CD4-positive, CD25-positive, alpha-beta regulatory T cell (primary cell): Measurements from ENCODE around the gene PIK3R5. TPM values are rescaled to one million over a fixed set of nuclear protein-coding genes. Genes with fewer than 3 reads are reported as not detected.

Source experiments
- ATAC-seq, 2 donors: fragments of 150-1000 bp; cut with Tn5 transposase; one replicate each; pipeline ENCODE4 v1.10.0; 2021; ENCODE audit warnings: low read depth in 2 of 2, moderate number of reproducible peaks in 2 of 2, moderate library complexity in 1 of 2
- DNase-seq, 3 donors: peaks; one replicate each; pipeline versions ENCODE4 v3.0.0 to v3.0.0-alpha.2; 2012 to 2022; ENCODE audit warnings: mixed read lengths in 1 of 3
- H3K27ac ChIP-seq: one replicate; pipeline ENCODE4 v1.7.0; 2013; ENCODE audit warnings: mild to moderate bottlenecking, low read length; ENCODE audit not compliant: insufficient read depth, poor library complexity, severe bottlenecking
- H3K27me3 ChIP-seq: one replicate; pipeline ENCODE4 v1.7.0; 2013; ENCODE audit warnings: low read length; ENCODE audit not compliant: control insufficient read depth, insufficient read depth
- H3K36me3 ChIP-seq: one replicate; pipeline ENCODE4 v1.7.0; 2013; ENCODE audit warnings: mild to moderate bottlenecking, low read length, moderate library complexity; ENCODE audit not compliant: control insufficient read depth, insufficient read depth
- H3K4me1 ChIP-seq: 2 replicates; pipeline ENCODE4 v1.7.0; 2013; ENCODE audit warnings: mild to moderate bottlenecking, low read length; ENCODE audit not compliant: insufficient read depth, control insufficient read depth, poor library complexity, severe bottlenecking
- H3K4me3 ChIP-seq: one replicate; pipeline ENCODE4 v1.7.0; 2013; ENCODE audit warnings: low read depth, mild to moderate bottlenecking, low read length, moderate library complexity
- H3K9me3 ChIP-seq, 2 experiments: 1 replicate in 1 of 2; 2 replicates in 1 of 2; pipeline ENCODE4 v1.7.0; 2013; ENCODE audit warnings: low read length in 2 of 2, mild to moderate bottlenecking in 1 of 2, moderate library complexity in 1 of 2; ENCODE audit not compliant: control insufficient read depth in 2 of 2
- H3K27ac Mint-ChIP-seq, 3 donors: one replicate each; pipeline ENCODE4 v1.8.0; 2020 to 2022; ENCODE audit warnings: mild to moderate bottlenecking in 3 of 3, mixed read lengths in 3 of 3, moderate library complexity in 2 of 3
- H3K27me3 Mint-ChIP-seq: one replicate; pipeline ENCODE4 v1.8.0; 2022; ENCODE audit warnings: mild to moderate bottlenecking, mixed read lengths
- H3K36me3 Mint-ChIP-seq: one replicate; pipeline ENCODE4 v1.8.0; 2020; ENCODE audit warnings: mixed read lengths
- H3K4me1 Mint-ChIP-seq, 4 donors: one replicate each; pipeline ENCODE4 v1.8.0; 2020 to 2022; ENCODE audit warnings: mixed read lengths in 4 of 4, mild to moderate bottlenecking in 1 of 4
- H3K4me3 Mint-ChIP-seq, 4 donors: one replicate each; pipeline ENCODE4 v1.8.0; 2020 to 2022; ENCODE audit warnings: mild to moderate bottlenecking in 4 of 4, mixed read lengths in 4 of 4, moderate library complexity in 3 of 4
- H3K9me3 Mint-ChIP-seq, 7 donors: one replicate each; pipeline ENCODE4 v1.8.0; 2020 to 2022; ENCODE audit warnings: mixed read lengths in 7 of 7, mild to moderate bottlenecking in 3 of 7, moderate library complexity in 2 of 7
- polyA plus RNA-seq, 4 donors: library from polyadenylated mRNA; unstranded; fragments of 300-500 nt; fragmentation: Illumina TruSeq; gene quantifications; one replicate each; pipeline ENCODE4 v1.2.3, GENCODE V29; 2021
- total RNA-seq: library from RNA; stranded (reverse); gene quantifications from one replicate; pipeline ENCODE4 v1.2.3, GENCODE V29; 2022

Gene PIK3R5
- total and polyA plus RNA-seq, 5 donors from 2014 or later = 34.8 to 275 (median 37.5) TPM

DNA sequence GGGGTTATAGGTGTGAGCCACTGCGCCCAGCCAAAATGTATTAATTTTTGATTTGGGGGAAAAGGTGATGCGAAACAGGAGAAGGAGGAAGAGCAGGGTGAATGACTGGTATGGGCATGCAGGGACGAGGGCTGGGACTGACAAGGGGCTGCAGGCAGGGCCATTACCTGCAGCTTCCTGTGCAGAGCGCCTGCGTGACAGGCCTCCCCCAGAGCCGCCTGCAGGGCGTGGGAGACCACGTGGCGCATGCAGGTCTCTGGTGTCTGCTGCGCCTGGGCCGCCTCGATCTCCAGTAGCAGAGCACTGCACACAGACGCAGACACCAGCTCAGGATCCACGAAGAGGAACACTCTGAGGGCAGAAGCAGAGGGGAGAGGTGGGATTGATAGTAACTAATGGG is 130.4 kb downstream of the PIK3R5 start:
- Mint-ChIP-seq H3K9me3 (no peaks in the 10 kb centered on the region), H3K4me1 (no peaks in the 10 kb centered on the region), H3K4me3 (no peak overlapping the region), H3K27me3 (peaks cover 7% of the 10 kb centered on the region), H3K36me3 (no peaks in the 10 kb centered on the region), H3K27ac (no peak overlapping the region)
- ATAC-seq = no peak
- no peaks in the 10 kb centered on the region for H3K4me1 ChIP-seq
- H3K27ac ChIP-seq = no peak overlapping the region
- no peaks in the 10 kb centered on the region for H3K9me3 ChIP-seq
- H3K4me3 ChIP-seq = no peak overlapping the region
- no peaks in the 10 kb centered on the region for H3K36me3 ChIP-seq
- no peak for DNase-seq
- H3K27me3 ChIP-seq = no peaks in the 10 kb centered on the region

DNA sequence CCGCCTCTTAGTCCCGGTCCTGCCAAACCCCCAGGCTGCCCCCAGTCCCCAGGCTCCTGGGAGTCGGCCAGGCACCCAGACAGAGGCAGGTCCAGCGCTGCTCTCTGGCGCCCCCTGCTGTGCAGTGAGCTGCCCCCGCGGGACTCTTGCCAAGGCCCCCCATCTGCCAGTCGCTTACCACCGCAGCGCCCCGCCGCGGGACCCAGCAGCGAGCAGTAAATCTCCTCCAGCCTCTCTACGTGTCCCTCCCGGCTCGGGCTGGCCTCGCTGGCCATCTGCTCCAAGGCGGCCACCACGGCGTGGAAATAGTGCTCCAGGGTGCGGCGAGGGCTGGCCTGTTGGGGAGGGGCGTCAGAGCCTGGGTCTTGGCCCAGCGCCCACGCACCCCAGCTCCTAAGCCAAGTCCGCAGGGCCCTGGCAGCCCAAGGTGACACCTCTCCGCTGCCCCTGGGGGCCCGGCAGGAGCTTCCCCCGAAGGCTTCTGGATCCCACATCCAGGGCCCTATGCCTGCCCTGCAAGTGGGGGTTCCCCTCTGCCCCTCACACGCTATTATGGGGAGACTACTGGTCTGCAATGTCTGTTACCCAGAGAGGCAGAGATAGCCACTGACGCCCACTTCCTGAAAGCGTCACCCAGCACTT is 132.7 kb downstream of the PIK3R5 start:
- Mint-ChIP-seq H3K36me3 (no peaks in the 10 kb centered on the region), H3K27me3 (peaks cover 4% of the 10 kb centered on the region), H3K4me1 (no peaks in the 10 kb centered on the region), H3K27ac (no peak overlapping the region), H3K9me3 (no peaks in the 10 kb centered on the region), H3K4me3 (no peak overlapping the region)
- Histone ChIP-seq H3K9me3 (no peaks in the 10 kb centered on the region), H3K27me3 (no peaks in the 10 kb centered on the region), H3K4me3 (no peak overlapping the region), H3K27ac (no peak overlapping the region), H3K4me1 (no peaks in the 10 kb centered on the region), H3K36me3 (no peaks in the 10 kb centered on the region)
- DNase-seq = peak in 1 of 3 donors; percentile 10
- no peak for ATAC-seq

DNA sequence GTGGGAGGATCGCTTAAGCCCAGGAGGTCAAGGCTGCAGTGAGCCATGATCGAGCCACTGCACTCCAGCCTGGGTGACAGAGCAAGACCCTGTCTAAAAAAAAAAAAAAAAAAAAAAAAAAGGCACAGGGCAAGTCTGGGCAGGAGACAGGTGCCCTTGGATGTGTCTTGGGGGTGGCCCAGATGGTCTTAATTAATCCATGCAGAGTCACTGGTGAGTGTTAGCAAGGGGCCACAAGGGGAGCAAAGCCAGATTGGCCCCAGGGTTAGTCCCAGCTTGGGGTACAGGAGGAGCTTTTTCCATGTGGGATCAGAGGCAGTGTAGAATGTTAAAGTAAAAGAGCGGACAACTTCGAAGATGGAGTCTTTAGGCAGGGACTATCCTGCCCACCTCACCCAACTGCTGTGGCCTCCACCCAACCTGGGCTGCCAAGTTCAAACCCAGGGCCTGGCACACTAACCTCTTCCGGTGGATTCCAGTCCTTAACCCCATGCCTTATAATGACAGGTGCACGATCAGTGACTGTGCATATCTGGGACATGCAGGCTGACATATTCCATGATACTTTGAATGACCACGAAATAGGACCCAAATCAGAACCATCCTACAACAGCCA is 134.2 kb downstream of the PIK3R5 start:
- no peaks in the 10 kb centered on the region for H3K4me1 Mint-ChIP-seq
- H3K36me3 Mint-ChIP-seq = no peaks in the 10 kb centered on the region
- Histone ChIP-seq H3K9me3 (no peaks in the 10 kb centered on the region), H3K36me3 (no peaks in the 10 kb centered on the region), H3K4me3 (no peak overlapping the region), H3K4me1 (no peaks in the 10 kb centered on the region), H3K27me3 (no peaks in the 10 kb centered on the region), H3K27ac (no peak overlapping the region)
- no peak overlapping the region for H3K27ac Mint-ChIP-seq
- no peak for ATAC-seq
- H3K4me3 Mint-ChIP-seq = no peak overlapping the region
- no peaks in the 10 kb centered on the region for H3K9me3 Mint-ChIP-seq
- peaks cover 4% of the 10 kb centered on the region for H3K27me3 Mint-ChIP-seq
- no peak for DNase-seq

DNA sequence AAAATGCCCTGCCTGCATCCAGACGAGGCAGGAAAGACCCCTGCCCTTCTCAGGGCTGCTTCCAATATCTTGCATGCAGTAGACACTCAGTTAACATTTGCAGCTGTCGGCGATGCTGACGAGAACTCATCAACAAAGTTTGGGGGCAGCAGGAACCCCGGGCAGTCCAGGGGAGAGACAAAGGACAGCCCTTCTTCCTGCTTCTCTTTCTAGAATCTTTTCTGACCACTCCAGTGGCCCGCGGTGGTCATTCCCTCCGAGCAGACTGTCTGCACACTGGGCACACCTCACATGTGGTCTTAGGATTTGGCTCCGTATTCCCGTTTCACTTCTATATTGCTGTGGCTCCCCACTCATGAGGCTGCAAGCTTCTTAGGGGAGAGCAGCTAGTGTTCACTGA is 135.4 kb downstream of the PIK3R5 start:
- Histone ChIP-seq H3K27me3 (no peaks in the 10 kb centered on the region), H3K36me3 (no peaks in the 10 kb centered on the region), H3K27ac (no peak overlapping the region), H3K4me1 (no peaks in the 10 kb centered on the region), H3K9me3 (no peaks in the 10 kb centered on the region), H3K4me3 (no peak overlapping the region)
- ATAC-seq = no peak
- Mint-ChIP-seq H3K9me3 (no peaks in the 10 kb centered on the region), H3K4me1 (no peaks in the 10 kb centered on the region), H3K27me3 (peaks cover 4% of the 10 kb centered on the region), H3K36me3 (no peaks in the 10 kb centered on the region), H3K4me3 (no peak overlapping the region), H3K27ac (no peak overlapping the region)
- no peak for DNase-seq

DNA sequence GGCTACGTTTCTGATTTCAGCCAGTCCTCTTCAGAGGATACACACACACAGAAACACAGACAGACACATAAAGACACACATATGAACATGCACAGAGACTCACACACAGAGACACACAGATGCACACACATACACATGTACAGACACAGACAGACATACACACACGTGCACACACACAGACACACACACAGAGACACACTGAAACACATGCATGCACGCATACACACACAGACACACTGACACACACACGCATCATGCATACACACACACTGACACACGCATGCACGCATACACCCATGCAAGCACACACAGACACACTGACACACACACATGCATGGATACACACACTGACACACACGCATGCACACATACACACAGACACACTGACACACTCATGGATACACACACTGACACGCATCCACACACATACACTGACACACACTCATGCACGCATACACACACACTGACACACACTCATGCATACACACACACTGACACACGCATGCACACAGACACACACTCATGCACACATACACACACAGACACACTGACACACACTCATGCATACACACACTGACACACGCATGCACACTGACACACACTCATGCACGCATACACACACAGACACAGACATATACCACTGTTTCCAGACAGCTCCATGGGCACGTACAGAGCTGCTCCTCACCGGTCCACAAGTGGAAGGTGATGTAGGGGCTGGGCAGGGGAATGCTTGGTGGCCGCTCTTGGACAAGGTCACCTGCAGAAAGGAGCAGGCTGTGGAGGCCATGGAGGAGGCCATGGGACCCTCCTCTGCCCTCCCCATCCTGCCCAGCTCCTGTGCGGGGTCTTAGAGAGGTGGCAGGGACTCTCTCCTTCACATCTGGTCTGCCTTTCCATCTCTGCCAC is 136.2 kb downstream of the PIK3R5 start:
- DNase-seq = no peak
- H3K4me3 Mint-ChIP-seq = no peak overlapping the region
- H3K27me3 Mint-ChIP-seq = no peaks in the 10 kb centered on the region
- peaks cover 0 to 4% (median 0%) of the 10 kb centered on the region in 7 donors for H3K9me3 Mint-ChIP-seq
- H3K27ac Mint-ChIP-seq = no peak overlapping the region
- no peaks in the 10 kb centered on the region for H3K4me1 Mint-ChIP-seq
- no peaks in the 10 kb centered on the region for H3K36me3 Mint-ChIP-seq
- ATAC-seq = no peak
- Histone ChIP-seq H3K27ac (no peak overlapping the region), H3K27me3 (no peaks in the 10 kb centered on the region), H3K4me3 (no peak overlapping the region), H3K4me1 (no peaks in the 10 kb centered on the region), H3K9me3 (peaks cover 0 to under 1% of the 10 kb centered on the region in 2 experiments), H3K36me3 (no peaks in the 10 kb centered on the region)

Other genes starting within 250 kb of the PIK3R5 start
- gene CCDC42, start 220.9 kb downstream of the PIK3R5 start, total RNA-seq = not detected
- gene CCDC42, start 220.9 kb downstream of the PIK3R5 start, polyA plus RNA-seq = under 1 TPM in 2 of 4 donors, not detected in 2; 0.12 to 0.37 TPM
- not detected for gene SPDYE4, start 207.2 kb downstream of the PIK3R5 start, total RNA-seq
- not detected for gene SPDYE4, start 207.2 kb downstream of the PIK3R5 start, polyA plus RNA-seq
- not detected for gene MFSD6L, start 166.3 kb downstream of the PIK3R5 start, total RNA-seq
- not detected for gene MFSD6L, start 166.3 kb downstream of the PIK3R5 start, polyA plus RNA-seq
- 1.1 TPM for gene PIK3R6, start 98.0 kb downstream of the PIK3R5 start, total RNA-seq
- gene PIK3R6, start 98.0 kb downstream of the PIK3R5 start, polyA plus RNA-seq = not detected
- not detected for gene NTN1, start 55.8 kb upstream of the PIK3R5 start, total RNA-seq
- gene NTN1, start 55.8 kb upstream of the PIK3R5 start, polyA plus RNA-seq = under 1 TPM in 1 of 4 donors, not detected in 3; 0.03 TPM